GM23338 (cell line): Measurements from ENCODE around the gene NBAS.

Source experiments
- CREB1 ChIP-seq: fragments of 250-450 bp; sonication (Bioruptor Pico); IDR thresholded peaks from 2 replicates; pipeline ENCODE4 v1.5.0; 2020; ENCODE audit warnings: low read depth, mild to moderate bottlenecking, moderate library complexity
- EZH2 ChIP-seq: fragments of 200-600 bp; sonication (generic); IDR thresholded peaks from one replicate; pipeline ENCODE4 v1.8.0; 2017; ENCODE audit warnings: antibody characterized with exemption, mild to moderate bottlenecking, low read depth; ENCODE audit not compliant: unreplicated experiment
- EZH2phosphoT487 ChIP-seq: fragments of 200-600 bp; sonication (generic); IDR thresholded peaks from one replicate; pipeline ENCODE4 v1.8.1; 2018; ENCODE audit warnings: antibody characterized with exemption; ENCODE audit not compliant: unreplicated experiment
- JUNB ChIP-seq: IDR thresholded peaks from one replicate; pipeline ENCODE4 v1.6.1; 2016; ENCODE audit warnings: antibody characterized with exemption; ENCODE audit not compliant: unreplicated experiment
- NANOG ChIP-seq: IDR thresholded peaks from 2 replicates; pipeline ENCODE4 v1.6.1; 2016; ENCODE audit warnings: antibody characterized with exemption, borderline replicate concordance
- POLR2AphosphoS5 ChIP-seq: IDR thresholded peaks from 2 replicates; pipeline ENCODE4 v1.6.1; 2016; ENCODE audit warnings: antibody characterized with exemption, low read depth
- STAT1 ChIP-seq: IDR thresholded peaks from one replicate; pipeline ENCODE4 v1.6.1; 2016; ENCODE audit warnings: antibody characterized with exemption; ENCODE audit not compliant: unreplicated experiment
- ZNF331 ChIP-seq: fragments of 250-450 bp; sonication (Bioruptor Pico); IDR thresholded peaks from 2 replicates; pipeline ENCODE4 v1.5.0; 2020; ENCODE audit warnings: low read depth, mild to moderate bottlenecking, moderate library complexity
- TF ChIP-seq, protein P1 (sequence below), 2 experiments: fragments of 200-600 bp in 1 of 2; sonication (generic) in 1 of 2; conservative IDR thresholded peaks; 2 replicates each; pipeline versions ENCODE4 v1.5.1 to v1.6.1; 2016 to 2017; ENCODE audit warnings: antibody characterized with exemption in 2 of 2, low read depth in 2 of 2, mild to moderate bottlenecking in 2 of 2, moderate library complexity in 1 of 2
- TF ChIP-seq, protein P2 (sequence below): IDR thresholded peaks from one replicate; pipeline ENCODE4 v1.6.1; 2018; ENCODE audit warnings: antibody characterized with exemption; ENCODE audit not compliant: unreplicated experiment

DNA sequence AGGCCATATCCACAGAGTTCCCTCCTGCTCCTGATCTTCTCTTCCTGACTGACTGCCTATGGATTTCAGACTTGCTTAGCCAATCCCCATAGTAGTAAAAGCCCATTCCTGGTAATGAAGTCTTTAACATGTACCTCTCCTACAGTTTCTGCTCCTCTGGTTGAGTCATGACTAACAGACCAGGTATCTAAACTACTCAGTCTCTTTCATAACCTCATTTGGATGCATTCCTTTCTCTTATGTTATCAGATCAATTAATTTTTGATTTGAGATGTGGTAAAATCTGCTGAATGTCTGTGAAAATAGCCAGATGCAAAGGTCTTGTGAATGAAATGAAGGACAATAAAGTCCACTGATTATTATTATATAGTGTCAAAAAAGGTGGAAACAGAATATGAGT lies 198.0 kb downstream of the NBAS start:
- no peak for TF ChIP-seq EZH2
- TF ChIP-seq, protein P1, sequence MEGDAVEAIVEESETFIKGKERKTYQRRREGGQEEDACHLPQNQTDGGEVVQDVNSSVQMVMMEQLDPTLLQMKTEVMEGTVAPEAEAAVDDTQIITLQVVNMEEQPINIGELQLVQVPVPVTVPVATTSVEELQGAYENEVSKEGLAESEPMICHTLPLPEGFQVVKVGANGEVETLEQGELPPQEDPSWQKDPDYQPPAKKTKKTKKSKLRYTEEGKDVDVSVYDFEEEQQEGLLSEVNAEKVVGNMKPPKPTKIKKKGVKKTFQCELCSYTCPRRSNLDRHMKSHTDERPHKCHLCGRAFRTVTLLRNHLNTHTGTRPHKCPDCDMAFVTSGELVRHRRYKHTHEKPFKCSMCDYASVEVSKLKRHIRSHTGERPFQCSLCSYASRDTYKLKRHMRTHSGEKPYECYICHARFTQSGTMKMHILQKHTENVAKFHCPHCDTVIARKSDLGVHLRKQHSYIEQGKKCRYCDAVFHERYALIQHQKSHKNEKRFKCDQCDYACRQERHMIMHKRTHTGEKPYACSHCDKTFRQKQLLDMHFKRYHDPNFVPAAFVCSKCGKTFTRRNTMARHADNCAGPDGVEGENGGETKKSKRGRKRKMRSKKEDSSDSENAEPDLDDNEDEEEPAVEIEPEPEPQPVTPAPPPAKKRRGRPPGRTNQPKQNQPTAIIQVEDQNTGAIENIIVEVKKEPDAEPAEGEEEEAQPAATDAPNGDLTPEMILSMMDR (conservative IDR thresholded peaks at IDR 0.05; ENCODE audit: low read depth in 2 of 2) = no peak
- TF ChIP-seq, protein P2, sequence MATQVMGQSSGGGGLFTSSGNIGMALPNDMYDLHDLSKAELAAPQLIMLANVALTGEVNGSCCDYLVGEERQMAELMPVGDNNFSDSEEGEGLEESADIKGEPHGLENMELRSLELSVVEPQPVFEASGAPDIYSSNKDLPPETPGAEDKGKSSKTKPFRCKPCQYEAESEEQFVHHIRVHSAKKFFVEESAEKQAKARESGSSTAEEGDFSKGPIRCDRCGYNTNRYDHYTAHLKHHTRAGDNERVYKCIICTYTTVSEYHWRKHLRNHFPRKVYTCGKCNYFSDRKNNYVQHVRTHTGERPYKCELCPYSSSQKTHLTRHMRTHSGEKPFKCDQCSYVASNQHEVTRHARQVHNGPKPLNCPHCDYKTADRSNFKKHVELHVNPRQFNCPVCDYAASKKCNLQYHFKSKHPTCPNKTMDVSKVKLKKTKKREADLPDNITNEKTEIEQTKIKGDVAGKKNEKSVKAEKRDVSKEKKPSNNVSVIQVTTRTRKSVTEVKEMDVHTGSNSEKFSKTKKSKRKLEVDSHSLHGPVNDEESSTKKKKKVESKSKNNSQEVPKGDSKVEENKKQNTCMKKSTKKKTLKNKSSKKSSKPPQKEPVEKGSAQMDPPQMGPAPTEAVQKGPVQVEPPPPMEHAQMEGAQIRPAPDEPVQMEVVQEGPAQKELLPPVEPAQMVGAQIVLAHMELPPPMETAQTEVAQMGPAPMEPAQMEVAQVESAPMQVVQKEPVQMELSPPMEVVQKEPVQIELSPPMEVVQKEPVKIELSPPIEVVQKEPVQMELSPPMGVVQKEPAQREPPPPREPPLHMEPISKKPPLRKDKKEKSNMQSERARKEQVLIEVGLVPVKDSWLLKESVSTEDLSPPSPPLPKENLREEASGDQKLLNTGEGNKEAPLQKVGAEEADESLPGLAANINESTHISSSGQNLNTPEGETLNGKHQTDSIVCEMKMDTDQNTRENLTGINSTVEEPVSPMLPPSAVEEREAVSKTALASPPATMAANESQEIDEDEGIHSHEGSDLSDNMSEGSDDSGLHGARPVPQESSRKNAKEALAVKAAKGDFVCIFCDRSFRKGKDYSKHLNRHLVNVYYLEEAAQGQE = no peak
- TF ChIP-seq EZH2phosphoT487 = no peak
- TF ChIP-seq STAT1 = no peak
- no peak for TF ChIP-seq POLR2AphosphoS5
- TF ChIP-seq JUNB = no peak
- no peak for TF ChIP-seq CREB1 (CRISPR knock-in tag)
- TF ChIP-seq ZNF331 = no peak
- no peak for TF ChIP-seq NANOG
